Activated T-cell treated with anti-CD3 and anti-CD28 coated beads, Interleukin-2, amount 50 U/mL, for 24 hours (primary cell): ENCODE measurements around the gene CERS3.

Source experiments
- DNase-seq: peaks from one replicate; pipeline ENCODE4 v3.0.0-alpha.2; 2020
- H3K27ac Mint-ChIP-seq: 2 replicates; pipeline ENCODE4 v1.8.0; 2020; ENCODE audit warnings: mild to moderate bottlenecking, mixed read lengths
- H3K27me3 Mint-ChIP-seq: 2 replicates; pipeline ENCODE4 v1.8.0; 2020; ENCODE audit warnings: mixed read lengths
- H3K36me3 Mint-ChIP-seq: 2 replicates; pipeline ENCODE4 v1.8.0; 2020; ENCODE audit warnings: low read depth, mixed read lengths
- H3K4me1 Mint-ChIP-seq: 2 replicates; pipeline ENCODE4 v1.8.0; 2020; ENCODE audit warnings: low read depth, mixed read lengths
- H3K4me3 Mint-ChIP-seq: 2 replicates; pipeline ENCODE4 v1.8.0; 2020; ENCODE audit warnings: mild to moderate bottlenecking, moderate library complexity, mixed read lengths
- H3K9me3 Mint-ChIP-seq: 2 replicates; pipeline ENCODE4 v1.8.0; 2020; ENCODE audit warnings: mixed read lengths

Gene CERS3

DNA sequence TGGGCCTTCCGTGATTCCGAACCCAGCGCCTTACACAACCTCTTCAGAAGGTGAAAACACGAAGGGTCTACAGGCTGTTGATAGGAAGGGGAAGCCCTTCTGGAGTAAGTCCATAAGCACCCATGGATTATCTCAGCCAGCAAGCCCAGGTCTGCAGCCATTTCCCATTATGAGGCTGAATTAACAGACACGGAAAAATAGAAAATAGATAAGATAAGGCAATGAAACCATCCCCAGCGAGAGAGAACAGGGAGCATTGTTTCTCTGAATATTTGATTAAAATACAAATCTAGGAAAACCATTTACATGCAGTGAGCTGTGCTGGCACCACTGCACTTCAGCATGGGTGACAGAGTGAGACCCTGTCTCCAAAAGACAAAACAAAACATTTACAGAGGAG lies 16.2 kb upstream of the CERS3 start:
- Mint-ChIP-seq H3K9me3 (no peaks in the 10 kb centered on the region), H3K27me3 (no peaks in the 10 kb centered on the region), H3K36me3 (peaks cover 4% of the 10 kb centered on the region), H3K27ac (no peak overlapping the region), H3K4me1 (peaks cover 7% of the 10 kb centered on the region), H3K4me3 (no peak overlapping the region)
- DNase-seq, result no peak

GRCh38 chr15:100544338-100544841 lies 15.6 kb upstream of the CERS3 start:
- peaks cover 7% of the 10 kb centered on the region for H3K4me1 Mint-ChIP-seq
- no peak overlapping the region for H3K4me3 Mint-ChIP-seq
- DNase-seq, result no peak
- H3K27me3 Mint-ChIP-seq, result no peaks in the 10 kb centered on the region
- no peak overlapping the region for H3K27ac Mint-ChIP-seq
- H3K36me3 Mint-ChIP-seq, result no peaks in the 10 kb centered on the region
- no peaks in the 10 kb centered on the region for H3K9me3 Mint-ChIP-seq

DNA sequence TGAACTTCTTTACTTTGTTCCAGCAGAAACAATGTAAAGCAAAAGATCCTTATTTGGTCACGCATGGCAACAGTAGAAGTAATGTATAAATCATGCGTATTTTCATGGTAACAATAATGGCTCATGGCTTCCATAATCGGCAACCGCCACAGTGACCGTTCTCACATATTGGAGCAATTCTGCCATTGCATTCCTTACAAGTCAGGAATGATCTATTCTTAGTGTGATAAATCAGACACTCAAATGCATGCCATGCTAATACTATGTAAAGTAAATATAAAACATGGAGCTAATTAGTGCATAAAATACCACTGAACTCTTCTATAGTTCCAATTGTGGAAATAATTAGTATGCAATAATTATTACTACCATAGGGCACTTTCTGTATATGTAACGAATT lies 13.5 kb upstream of the CERS3 start:
- Mint-ChIP-seq H3K27me3 (no peaks in the 10 kb centered on the region), H3K9me3 (no peaks in the 10 kb centered on the region), H3K4me1 (peaks cover 7% of the 10 kb centered on the region), H3K27ac (no peak overlapping the region), H3K4me3 (no peak overlapping the region), H3K36me3 (peaks cover 3% of the 10 kb centered on the region)
- DNase-seq, result no peak

DNA sequence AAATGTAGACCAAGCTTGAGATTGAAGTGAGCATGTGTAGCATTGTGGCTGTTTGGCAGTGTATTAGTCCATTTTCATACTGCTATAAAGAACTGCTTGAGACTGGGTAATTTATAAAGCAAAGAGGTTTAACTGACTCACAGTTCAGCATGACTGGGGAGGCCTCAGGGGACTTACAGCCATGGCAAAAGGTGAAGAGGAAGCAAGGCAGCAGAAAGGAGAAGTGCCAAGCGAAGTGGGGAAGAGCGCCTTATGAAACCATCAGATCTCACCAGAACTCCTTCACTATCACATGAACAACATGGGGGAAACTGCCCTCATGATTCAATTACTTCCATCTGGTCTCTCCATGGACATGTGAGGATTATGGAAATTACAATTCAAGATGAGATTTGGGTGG lies 8.6 kb upstream of the CERS3 start:
- no peaks in the 10 kb centered on the region for H3K27me3 Mint-ChIP-seq
- H3K9me3 Mint-ChIP-seq, result no peaks in the 10 kb centered on the region
- no peak for DNase-seq
- no peak overlapping the region for H3K4me3 Mint-ChIP-seq
- H3K4me1 Mint-ChIP-seq, result no peaks in the 10 kb centered on the region
- H3K36me3 Mint-ChIP-seq, result peaks cover 3% of the 10 kb centered on the region
- H3K27ac Mint-ChIP-seq, result no peak overlapping the region

DNA sequence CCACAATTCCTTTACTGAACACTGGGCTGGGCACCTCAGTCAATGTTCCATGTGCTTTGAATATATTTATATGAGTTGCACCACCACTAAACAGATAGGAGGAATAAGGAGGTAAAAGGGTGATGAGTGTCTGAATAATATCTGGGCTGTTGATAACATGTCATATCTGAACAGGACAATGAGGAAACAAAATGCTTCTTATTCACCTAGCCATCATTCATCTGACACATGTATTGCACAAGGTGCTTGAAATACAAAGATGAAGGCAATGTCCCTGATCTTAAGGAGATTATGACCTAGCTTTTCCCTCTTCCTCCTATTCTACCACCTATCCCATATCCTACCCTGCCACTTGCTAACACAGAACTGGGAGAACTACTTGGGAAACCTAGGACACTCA lies 8.0 kb upstream of the CERS3 start:
- peaks cover 3% of the 10 kb centered on the region for H3K36me3 Mint-ChIP-seq

GRCh38 chr15:100533886-100534285 lies 5.1 kb upstream of the CERS3 start:
- no peak for DNase-seq
- peaks cover 1% of the 10 kb centered on the region for H3K36me3 Mint-ChIP-seq
- H3K27ac Mint-ChIP-seq, result no peak overlapping the region
- H3K9me3 Mint-ChIP-seq, result no peaks in the 10 kb centered on the region
- H3K4me3 Mint-ChIP-seq, result no peak overlapping the region
- H3K27me3 Mint-ChIP-seq, result no peaks in the 10 kb centered on the region
- peaks cover 10% of the 10 kb centered on the region for H3K4me1 Mint-ChIP-seq

More for the DNA sequence above, 8.0 kb upstream of the CERS3 start:
- Mint-ChIP-seq H3K27ac (no peak overlapping the region), H3K27me3 (no peaks in the 10 kb centered on the region), H3K9me3 (no peaks in the 10 kb centered on the region), H3K4me1 (no peaks in the 10 kb centered on the region), H3K4me3 (no peak overlapping the region)
- no peak for DNase-seq

- Mint-ChIP-seq H3K27ac (no peak overlapping the region), H3K9me3 (no peaks in the 10 kb centered on the region), H3K4me3 (no peak overlapping the region), H3K4me1 (peaks cover 10% of the 10 kb centered on the region), H3K36me3 (no peaks in the 10 kb centered on the region), H3K27me3 (no peaks in the 10 kb centered on the region)
- no peak for DNase-seq
These were observed 3.1 kb upstream of the CERS3 start for GRCh38 chr15:100531823-100532327.

GRCh38 chr15:100531204-100531603 lies 2.5 kb upstream of the CERS3 start:
- peaks cover 10% of the 10 kb centered on the region for H3K4me1 Mint-ChIP-seq
- no peak for DNase-seq
- no peak overlapping the region for H3K27ac Mint-ChIP-seq
- H3K27me3 Mint-ChIP-seq, result no peaks in the 10 kb centered on the region
- H3K36me3 Mint-ChIP-seq, result no peaks in the 10 kb centered on the region
- H3K4me3 Mint-ChIP-seq, result no peak overlapping the region
- no peaks in the 10 kb centered on the region for H3K9me3 Mint-ChIP-seq

GRCh38 chr15:100529556-100529955 lies 806 bp upstream of the CERS3 start:
- Mint-ChIP-seq H3K27ac (no peak overlapping the region), H3K4me3 (no peak overlapping the region), H3K27me3 (no peaks in the 10 kb centered on the region), H3K9me3 (no peaks in the 10 kb centered on the region), H3K36me3 (no peaks in the 10 kb centered on the region), H3K4me1 (peaks cover 10% of the 10 kb centered on the region)
- DNase-seq, result no peak

- H3K27ac Mint-ChIP-seq, result no peak overlapping the region
- no peaks in the 10 kb centered on the region for H3K36me3 Mint-ChIP-seq
- no peak overlapping the region for H3K4me3 Mint-ChIP-seq
- H3K9me3 Mint-ChIP-seq, result peaks cover 4% of the 10 kb centered on the region
- peaks cover 14% of the 10 kb centered on the region for H3K4me1 Mint-ChIP-seq
- no peak for DNase-seq
- no peaks in the 10 kb centered on the region for H3K27me3 Mint-ChIP-seq
These were observed 2.7 kb downstream of the CERS3 start for GRCh38 chr15:100526027-100526481.

DNA sequence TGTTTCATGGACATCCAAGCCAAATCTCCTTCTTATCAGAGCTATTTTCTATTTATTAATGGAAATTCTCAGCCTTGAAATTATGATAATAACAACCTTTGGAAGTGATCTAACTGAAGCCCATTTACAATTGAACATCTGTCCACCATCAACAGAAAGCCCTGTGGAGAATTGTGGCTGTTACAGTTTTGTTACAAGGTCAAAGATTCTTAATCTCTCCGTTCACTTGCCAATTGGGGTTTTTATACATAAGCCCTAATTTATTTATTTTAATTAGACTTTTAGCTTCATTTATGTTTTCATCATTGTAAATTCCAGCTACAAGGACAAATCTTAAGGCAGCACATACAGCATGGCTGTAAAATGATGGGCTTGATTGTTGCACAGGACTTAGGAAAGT lies 3.3 kb downstream of the CERS3 start:
- Mint-ChIP-seq H3K9me3 (peaks cover 4% of the 10 kb centered on the region), H3K4me1 (peaks cover 20% of the 10 kb centered on the region), H3K27me3 (no peaks in the 10 kb centered on the region), H3K36me3 (no peaks in the 10 kb centered on the region), H3K4me3 (no peak overlapping the region), H3K27ac (no peak overlapping the region)
- no peak for DNase-seq

DNA sequence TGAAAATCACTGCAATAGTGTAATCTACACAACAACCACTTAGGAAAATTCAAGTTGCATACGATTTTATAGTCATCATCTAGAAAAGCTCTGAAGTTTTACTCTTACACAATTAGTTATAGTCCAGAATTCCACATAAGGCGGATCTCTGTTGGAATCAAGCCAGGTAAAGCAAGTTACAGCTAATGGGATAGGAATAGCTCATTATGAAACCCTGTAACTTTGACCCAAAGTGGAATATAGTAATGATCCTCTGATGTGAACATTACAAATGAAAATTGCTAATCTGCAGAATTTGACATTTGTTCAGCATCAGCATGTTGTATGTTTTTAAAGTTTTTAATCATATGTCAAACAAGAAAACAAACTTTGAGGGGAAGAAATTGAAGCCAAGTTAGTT lies 4.4 kb downstream of the CERS3 start:
- no peak for DNase-seq
- no peak overlapping the region for H3K27ac Mint-ChIP-seq
- no peaks in the 10 kb centered on the region for H3K36me3 Mint-ChIP-seq
- peaks cover 4% of the 10 kb centered on the region for H3K9me3 Mint-ChIP-seq
- no peaks in the 10 kb centered on the region for H3K27me3 Mint-ChIP-seq
- H3K4me1 Mint-ChIP-seq, result peaks cover 19% of the 10 kb centered on the region
- no peak overlapping the region for H3K4me3 Mint-ChIP-seq

- Mint-ChIP-seq H3K27ac (no peak overlapping the region), H3K27me3 (no peaks in the 10 kb centered on the region), H3K4me1 (peaks cover 18% of the 10 kb centered on the region), H3K9me3 (peaks cover 4% of the 10 kb centered on the region), H3K4me3 (no peak overlapping the region), H3K36me3 (no peaks in the 10 kb centered on the region)
- no peak for DNase-seq
These were observed 6.8 kb downstream of the CERS3 start for GRCh38 chr15:100521907-100522306.

DNA sequence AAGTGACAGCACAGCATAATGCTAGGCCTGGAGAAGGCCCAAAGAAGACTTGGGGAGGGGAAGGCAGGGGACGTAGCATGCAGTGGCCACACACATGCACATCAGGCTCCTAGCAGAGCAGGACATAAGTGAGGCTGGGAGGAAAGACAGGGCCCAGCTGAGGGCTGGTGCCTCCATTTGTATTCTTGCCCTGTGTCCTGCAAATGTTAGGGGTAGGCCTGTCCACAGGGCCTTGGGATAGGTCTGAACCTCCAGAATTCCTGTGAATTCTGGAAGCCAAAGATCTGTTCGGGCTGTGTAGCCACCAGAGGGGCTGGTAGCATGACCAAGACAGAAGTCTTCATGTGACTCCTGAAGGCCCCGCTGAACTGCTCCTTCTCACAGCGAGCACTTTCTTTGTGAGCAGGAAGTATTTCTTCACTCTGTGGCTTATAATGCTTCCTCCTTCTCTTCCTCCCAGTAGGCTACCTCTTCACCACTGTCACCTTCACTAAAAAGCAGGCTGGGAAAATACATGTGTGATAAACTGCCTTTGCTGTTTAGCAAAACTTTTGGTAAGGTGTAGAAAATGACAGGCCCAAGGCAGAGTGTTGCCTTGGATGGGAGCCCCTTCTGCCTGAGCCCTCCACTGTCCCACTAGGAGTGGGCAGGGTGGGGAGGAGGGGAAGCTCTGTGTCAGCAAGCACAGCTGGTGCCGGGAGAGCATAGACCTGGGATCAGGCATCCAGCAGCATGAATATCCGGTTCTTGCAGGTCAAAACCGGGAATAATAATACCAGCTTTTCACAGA lies 8.4 kb downstream of the CERS3 start:
- Mint-ChIP-seq H3K36me3 (no peaks in the 10 kb centered on the region), H3K9me3 (peaks cover 4% of the 10 kb centered on the region), H3K27me3 (no peaks in the 10 kb centered on the region), H3K4me3 (no peak overlapping the region), H3K27ac (peak overlapping the region; percentile 44), H3K4me1 (peaks cover 25% of the 10 kb centered on the region)
- DNase-seq, result no peak

- no peaks in the 10 kb centered on the region for H3K9me3 Mint-ChIP-seq
- peaks cover 28% of the 10 kb centered on the region for H3K4me1 Mint-ChIP-seq
- H3K27me3 Mint-ChIP-seq, result no peaks in the 10 kb centered on the region
- no peaks in the 10 kb centered on the region for H3K36me3 Mint-ChIP-seq
- no peak for DNase-seq
- H3K27ac Mint-ChIP-seq, result no peak overlapping the region
- no peak overlapping the region for H3K4me3 Mint-ChIP-seq
These were observed 10.9 kb downstream of the CERS3 start for GRCh38 chr15:100517846-100518245.
